HG03095 (cell line): ENCODE results near the gene VTI1A.

Experiments used
- ATAC-seq: cut with Tn5 transposase; IDR thresholded peaks from one replicate; pipeline ENCODE4 v1.9.1; 2021; ENCODE audit warnings: moderate library complexity; ENCODE audit not compliant: unreplicated experiment

The VTI1A gene

DNA sequence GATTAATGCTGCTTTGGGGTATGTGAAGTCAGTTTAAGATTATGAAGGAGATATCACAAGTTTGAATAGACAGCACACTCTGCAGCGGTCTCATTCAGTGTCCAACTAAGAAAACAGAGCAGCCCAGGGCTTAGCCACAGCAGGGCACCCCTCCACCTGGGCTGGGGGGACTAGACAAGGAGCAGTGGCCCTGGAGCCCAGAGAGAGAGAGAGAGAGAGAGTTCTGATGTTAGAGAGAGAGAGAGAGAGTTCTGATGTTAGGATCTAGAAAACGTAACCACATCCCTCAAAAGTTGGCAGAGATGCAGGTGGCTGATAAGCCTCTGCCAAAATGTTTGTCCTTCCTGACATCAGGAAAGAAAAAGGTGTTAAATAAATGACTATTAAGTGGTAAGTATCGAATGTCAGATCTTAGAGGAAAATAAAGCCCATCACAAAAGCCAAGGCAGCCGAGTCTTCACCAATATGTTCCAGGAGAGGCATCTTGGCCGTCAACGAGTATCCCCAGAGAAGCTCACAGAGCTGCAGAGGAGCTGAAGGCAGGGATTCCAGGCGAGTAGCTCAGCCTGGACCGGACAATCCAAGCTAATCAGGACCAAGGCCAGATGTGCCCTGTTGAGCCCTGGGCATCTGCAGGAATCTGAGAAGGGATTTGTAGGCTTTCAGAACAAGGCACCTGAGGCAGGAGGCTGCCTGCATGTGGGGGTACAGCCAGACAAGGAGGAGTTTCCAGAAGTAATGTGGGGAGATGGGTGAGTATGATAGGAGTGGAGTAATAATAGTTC, 352.9 kb downstream of the VTI1A start:
- ATAC-seq: no peak

- no peak for ATAC-seq
These were observed 354.0 kb downstream of the VTI1A start for GRCh38 chr10:112801004-112801403.

DNA sequence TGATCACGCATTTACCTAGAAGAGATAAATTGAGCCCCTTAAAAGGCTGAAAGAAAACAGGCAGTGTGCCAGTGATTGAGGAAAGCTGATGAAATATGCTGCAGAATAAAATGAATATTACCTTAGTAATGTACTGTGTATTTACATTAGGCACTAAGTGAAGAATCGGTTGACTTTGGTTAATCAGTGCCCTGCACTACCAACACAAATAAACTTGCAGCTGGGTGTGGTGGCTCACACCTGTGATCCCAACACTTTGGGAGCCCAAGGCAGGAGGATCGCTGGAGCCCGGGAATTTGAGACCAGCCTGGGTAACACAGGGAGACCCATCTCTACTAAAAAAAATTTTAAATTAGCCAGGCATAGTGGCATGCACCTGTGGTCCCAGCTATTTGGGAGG, 354.7 kb downstream of the VTI1A start:
- ATAC-seq: no peak

- no peak for ATAC-seq
These were observed 355.5 kb downstream of the VTI1A start for GRCh38 chr10:112802411-112803022.

GRCh38 chr10:112803961-112804401, 357.0 kb downstream of the VTI1A start:
- no peak for ATAC-seq

DNA sequence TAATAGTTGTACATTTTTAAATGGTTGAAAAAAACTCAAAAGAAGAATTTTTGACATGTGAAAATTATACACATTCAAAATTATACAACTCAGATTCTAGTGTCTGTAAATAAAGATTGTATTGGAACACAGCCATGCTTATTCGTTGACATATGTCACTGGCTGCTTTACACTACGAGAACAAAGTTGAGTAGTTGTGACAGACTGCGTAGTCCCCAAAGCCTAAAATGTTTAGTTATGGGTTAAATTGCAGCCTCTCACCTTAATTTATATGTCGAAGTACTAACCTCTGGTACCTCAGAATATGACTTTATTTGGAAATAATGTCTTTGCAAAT, 358.2 kb downstream of the VTI1A start:
- ATAC-seq: no peak

GRCh38 chr10:112805701-112806100, 358.7 kb downstream of the VTI1A start:
- no peak for ATAC-seq

- ATAC-seq: no peak
These were observed 360.0 kb downstream of the VTI1A start for GRCh38 chr10:112807013-112807412.

DNA sequence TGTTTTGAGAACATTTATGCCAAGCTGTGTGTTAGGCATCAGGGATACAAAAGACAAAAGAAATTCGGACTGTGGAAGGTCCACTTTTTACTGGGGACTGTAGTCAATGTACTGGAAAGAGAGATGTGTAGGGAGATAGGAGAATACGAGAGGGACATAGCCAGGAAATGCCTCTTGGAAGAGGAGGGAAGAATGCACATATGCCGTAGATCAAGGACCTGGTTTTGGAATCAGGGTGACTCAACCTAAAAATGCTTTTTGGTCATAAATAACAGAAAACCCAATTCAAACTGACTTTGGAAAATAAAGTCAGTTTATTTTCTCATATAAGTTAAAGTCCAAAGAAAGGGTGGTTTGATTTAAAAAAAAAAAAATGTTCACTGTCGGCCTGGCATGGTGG, 362.7 kb downstream of the VTI1A start:
- ATAC-seq: no peak

DNA sequence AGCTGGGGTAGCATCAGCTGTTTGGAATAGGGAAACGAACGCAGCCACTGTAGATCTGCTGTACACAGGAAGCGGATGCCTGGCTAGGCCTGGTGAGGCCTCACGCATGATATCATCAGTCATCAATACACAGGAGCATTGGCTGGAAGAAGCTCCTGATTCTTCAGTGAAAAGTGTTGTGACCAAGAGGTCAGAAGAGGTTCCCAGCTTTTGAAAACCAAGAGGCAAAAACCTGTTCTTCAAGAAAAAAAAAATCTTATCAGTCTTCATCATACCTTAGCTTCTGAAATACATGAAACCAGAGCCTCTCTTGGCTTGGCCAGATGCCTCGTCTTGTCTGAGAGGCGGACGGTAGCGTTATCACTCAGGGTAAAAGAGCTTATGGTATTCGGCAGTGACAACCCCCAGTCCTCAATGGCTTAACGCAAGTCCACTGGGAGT, 363.7 kb downstream of the VTI1A start:
- no peak for ATAC-seq

GRCh38 chr10:112811741-112812551, 364.9 kb downstream of the VTI1A start:
- ATAC-seq: no peak

GRCh38 chr10:112812586-112812985, 365.6 kb downstream of the VTI1A start:
- no peak for ATAC-seq

DNA sequence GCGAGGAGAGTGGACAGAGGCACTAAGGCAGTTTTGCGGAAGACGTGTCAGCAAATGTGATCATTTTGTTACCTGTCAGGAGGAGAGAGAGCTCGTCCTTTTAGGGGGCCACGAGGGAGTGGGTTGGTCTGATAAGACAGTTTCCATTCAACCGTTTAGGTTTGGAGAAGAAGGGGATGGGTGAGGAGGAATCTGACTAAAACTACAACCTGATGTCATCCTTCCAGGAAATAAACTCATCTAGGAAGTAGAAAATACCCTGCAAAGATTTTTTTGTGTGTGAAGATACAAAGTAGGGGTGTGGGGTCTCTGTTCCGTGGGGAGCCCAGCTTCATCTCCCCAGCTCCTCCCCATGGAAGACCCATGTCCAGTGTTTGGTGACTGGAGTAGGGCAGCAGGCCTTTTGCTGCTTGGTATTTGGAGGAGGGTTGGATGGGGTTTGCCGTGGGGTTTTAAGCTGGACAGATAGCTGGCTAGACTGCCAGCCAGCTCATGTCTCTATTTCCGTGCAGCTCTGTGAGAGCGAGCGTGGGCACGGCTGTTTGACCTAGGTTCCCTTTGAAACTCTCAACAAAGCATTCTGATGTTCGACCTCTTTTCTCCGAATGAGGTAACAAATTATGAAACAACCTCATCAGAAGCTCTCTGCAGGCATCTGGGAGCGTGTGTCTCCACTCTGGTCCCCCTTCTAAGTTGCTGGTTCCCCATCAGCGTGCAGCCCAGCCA, 367.0 kb downstream of the VTI1A start:
- ATAC-seq: no peak

DNA sequence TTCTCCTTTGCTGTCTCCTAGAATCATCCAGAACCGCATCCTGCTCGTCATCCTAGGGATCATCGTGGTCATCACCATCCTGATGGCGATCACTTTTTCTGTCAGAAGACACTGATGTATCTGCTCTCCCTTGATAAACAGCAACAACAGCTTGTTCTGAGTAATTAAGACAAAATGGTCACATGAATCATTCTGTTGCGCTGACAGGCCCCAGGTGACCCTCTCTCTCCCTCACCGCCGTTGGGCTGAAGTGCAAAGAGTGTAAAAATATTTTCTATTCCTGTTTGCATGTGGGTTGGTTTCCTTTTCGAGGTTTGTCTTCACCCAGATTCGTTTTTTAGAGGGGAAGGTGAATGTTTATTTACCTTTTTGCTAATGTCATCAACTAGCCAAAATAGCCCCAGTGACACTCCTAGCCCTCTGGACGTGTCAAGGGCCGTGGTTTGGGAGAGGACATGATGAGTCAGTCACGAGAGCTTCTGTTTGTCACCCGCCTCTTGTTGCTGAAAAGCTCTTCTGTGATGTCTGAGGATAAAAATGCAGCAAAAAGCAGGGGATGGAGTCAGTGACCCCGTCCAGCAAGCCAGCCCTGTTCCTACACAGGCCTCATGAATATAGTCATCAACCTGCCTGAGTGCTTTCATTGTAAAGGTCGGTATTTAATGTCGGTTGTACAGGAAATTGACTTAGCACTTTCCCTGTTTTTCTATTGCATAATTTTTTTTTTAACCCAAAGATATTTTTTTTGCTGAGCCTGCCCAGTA, 368.4 kb downstream of the VTI1A start:
- ATAC-seq: no peak

DNA sequence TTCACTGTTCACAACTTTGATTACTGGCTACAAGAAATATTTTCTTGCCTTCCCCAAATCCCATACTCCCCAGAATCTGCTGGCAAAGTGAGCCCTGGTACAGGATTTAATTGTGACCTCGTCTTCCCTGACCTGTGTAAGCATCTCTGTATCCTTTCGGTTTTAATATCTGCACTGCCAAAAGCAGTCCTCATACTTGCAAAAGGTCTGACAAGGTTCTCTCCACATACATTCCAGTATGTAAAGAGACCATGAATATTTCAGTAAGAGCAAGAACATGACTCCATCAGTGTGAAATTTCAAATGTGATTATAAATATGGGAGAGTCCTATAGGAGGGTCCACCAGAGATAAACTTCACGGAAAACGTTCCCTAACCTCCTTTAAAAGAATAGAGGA, 369.0 kb downstream of the VTI1A start:
- ATAC-seq: no peak

GRCh38 chr10:112816891-112817290, 369.9 kb downstream of the VTI1A start:
- no peak for ATAC-seq

GRCh38 chr10:112817981-112818777, 371.2 kb downstream of the VTI1A start:
- no peak for ATAC-seq

GRCh38 chr10:112819231-112819630, 372.2 kb downstream of the VTI1A start:
- no peak for ATAC-seq

DNA sequence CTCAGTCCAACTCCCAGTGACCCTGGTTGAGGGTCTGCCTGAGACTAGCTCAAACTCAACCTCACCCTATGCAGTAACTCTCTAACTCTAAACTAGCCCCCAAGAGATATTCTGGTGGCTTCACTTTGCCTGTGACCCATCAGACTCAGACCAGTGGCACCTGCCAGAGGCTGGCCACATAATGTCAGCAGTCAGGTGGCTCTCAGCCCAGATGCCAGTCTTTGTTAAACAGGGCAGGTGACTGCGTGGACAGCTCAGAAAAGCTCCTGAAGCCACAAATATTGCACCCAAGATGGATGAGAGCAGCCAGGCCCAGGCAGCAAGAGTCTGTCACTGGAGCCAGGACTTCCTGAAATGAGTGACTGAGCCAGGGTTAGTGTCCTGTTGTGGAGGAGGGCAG, 373.3 kb downstream of the VTI1A start:
- ATAC-seq: no peak

DNA sequence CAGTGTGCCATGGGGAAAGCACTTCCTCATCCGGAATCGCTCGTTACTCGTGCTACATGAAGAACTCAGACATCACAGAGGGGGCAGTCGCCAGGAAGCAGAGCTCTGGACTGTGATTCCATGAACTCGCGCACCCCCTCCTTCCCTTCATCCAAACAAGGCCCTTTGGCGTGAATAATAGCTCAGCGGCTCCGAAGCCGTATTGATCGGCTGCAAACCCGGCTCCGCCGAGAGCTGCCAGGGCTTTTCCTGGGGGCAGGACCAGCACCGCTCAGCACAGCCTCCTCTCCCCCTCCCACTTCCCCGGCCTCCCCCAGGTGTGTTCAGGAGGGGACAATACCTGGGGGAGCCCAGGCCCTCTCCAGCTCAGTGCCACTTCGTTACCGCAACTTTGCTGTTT, 374.0 kb downstream of the VTI1A start:
- ATAC-seq: no peak
